OCI-LY1 (cell line): Measurements from ENCODE around the gene SARS1.

ENCODE experiments used
- H2AFZ ChIP-seq: fragments of 200-600 bp; sonication (generic), shearing (Covaris generic); 2 replicates; pipeline ENCODE4 v1.6.0; 2014; ENCODE audit warnings: antibody characterized with exemption, mild to moderate bottlenecking, low read length
- H3F3A ChIP-seq: fragments of 200-600 bp; sonication (generic), shearing (Covaris generic); 2 replicates; pipeline ENCODE4 v1.6.0; 2014; ENCODE audit warnings: mild to moderate bottlenecking, antibody characterized with exemption, low read length, moderate library complexity; ENCODE audit not compliant: insufficient read depth
- H3K27ac ChIP-seq: fragments of 200-600 bp; sonication (generic); 2 replicates; pipeline ENCODE4 v1.5.1; 2014; ENCODE audit warnings: low read length, mixed run types, mild to moderate bottlenecking, low read depth; ENCODE audit not compliant: poor library complexity, severe bottlenecking
- H3K27me3 ChIP-seq: fragments of 200-600 bp; sonication (generic); 2 replicates; pipeline ENCODE4 v1.6.0; 2014; ENCODE audit warnings: antibody characterized with exemption, mild to moderate bottlenecking, low read length, moderate library complexity; ENCODE audit not compliant: insufficient read depth
- H3K36me3 ChIP-seq: fragments of 200-600 bp; sonication (generic); 2 replicates; pipeline ENCODE4 v1.6.1; 2014; ENCODE audit warnings: mild to moderate bottlenecking, antibody characterized with exemption, low read length, moderate library complexity, mixed read lengths; ENCODE audit not compliant: insufficient read depth
- H3K4me1 ChIP-seq: fragments of 200-600 bp; sonication (generic); 2 replicates; pipeline ENCODE4 v1.5.1; 2014; ENCODE audit warnings: mild to moderate bottlenecking, low read length, moderate library complexity; ENCODE audit not compliant: insufficient read depth, severe bottlenecking
- H3K4me2 ChIP-seq: fragments of 200-600 bp; sonication (generic), shearing (Covaris generic); 2 replicates; pipeline ENCODE4 v1.6.1; 2014; ENCODE audit warnings: low read length
- H3K4me3 ChIP-seq: fragments of 200-600 bp; sonication (generic); 2 replicates; pipeline ENCODE4 v1.5.1; 2014; ENCODE audit warnings: low read length, low read depth, mild to moderate bottlenecking, mixed read lengths; ENCODE audit not compliant: poor library complexity, severe bottlenecking
- H3K79me2 ChIP-seq: fragments of 200-600 bp; shearing (Covaris generic); 2 replicates; pipeline ENCODE4 v1.6.1; 2016; ENCODE audit warnings: mixed run types, low read length, mixed read lengths; ENCODE audit not compliant: insufficient read depth
- H3K9ac ChIP-seq: fragments of 200-600 bp; sonication (generic), shearing (Covaris generic); 2 replicates; pipeline ENCODE4 v1.6.1; 2014; ENCODE audit warnings: mild to moderate bottlenecking, low read length, mixed read lengths
- H3K9me2 ChIP-seq: fragments of 200-600 bp; sonication (generic), shearing (Covaris generic); 2 replicates; pipeline ENCODE4 v1.6.1; 2014; ENCODE audit warnings: low read depth, mild to moderate bottlenecking, low read length, mixed read lengths
- H3K9me3 ChIP-seq: fragments of 200-600 bp; shearing (Covaris generic); 2 replicates; pipeline ENCODE4 v1.6.1; 2014; ENCODE audit warnings: low read length, mixed read lengths
- H4K20me1 ChIP-seq: fragments of 200-600 bp; sonication (generic), shearing (Covaris generic); 2 replicates; pipeline ENCODE4 v1.6.0; 2016; ENCODE audit warnings: mild to moderate bottlenecking, low read length; ENCODE audit not compliant: insufficient read depth
- CTCF ChIP-seq: fragments of 200-600 bp; sonication (generic), shearing (Covaris generic); IDR thresholded peaks from 2 replicates; pipeline ENCODE4 v1.5.1; 2017; ENCODE audit warnings: mild to moderate bottlenecking, antibody characterized with exemption, low read length, moderate library complexity, mixed read lengths
- EZH2 ChIP-seq: fragments of 200-600 bp; sonication (generic), shearing (Covaris generic); IDR thresholded peaks from 2 replicates; pipeline ENCODE4 v1.8.0; 2017; ENCODE audit warnings: borderline replicate concordance, mixed run types, mild to moderate bottlenecking, antibody characterized with exemption, low read length, moderate library complexity, mixed read lengths

The SARS1 gene

GRCh38 chr1:109237512-109237911 is 23.8 kb downstream of the SARS1 start:
- no peak overlapping the region for H2AFZ ChIP-seq
- no peaks in the 10 kb centered on the region for H3K9me3 ChIP-seq
- TF ChIP-seq CTCF: no peak
- TF ChIP-seq EZH2: no peak
- H3K9ac ChIP-seq: no peak overlapping the region
- peaks cover 63% of the 10 kb centered on the region for H3K36me3 ChIP-seq
- H3K27ac ChIP-seq: no peak overlapping the region
- no peak overlapping the region for H3K4me2 ChIP-seq
- no peaks in the 10 kb centered on the region for H3K79me2 ChIP-seq
- H3K4me1 ChIP-seq: no peaks in the 10 kb centered on the region
- no peaks in the 10 kb centered on the region for H3K9me2 ChIP-seq
- H3K4me3 ChIP-seq: no peak overlapping the region
- no peaks in the 10 kb centered on the region for H4K20me1 ChIP-seq
- no peaks in the 10 kb centered on the region for H3F3A ChIP-seq
- no peaks in the 10 kb centered on the region for H3K27me3 ChIP-seq

GRCh38 chr1:109238382-109238781 is 24.7 kb downstream of the SARS1 start:
- H2AFZ ChIP-seq: no peak overlapping the region
- no peaks in the 10 kb centered on the region for H3K27me3 ChIP-seq
- peaks cover 56% of the 10 kb centered on the region for H3K36me3 ChIP-seq
- H3K9me2 ChIP-seq: no peaks in the 10 kb centered on the region
- no peaks in the 10 kb centered on the region for H3K9me3 ChIP-seq
- no peaks in the 10 kb centered on the region for H4K20me1 ChIP-seq
- H3K27ac ChIP-seq: no peak overlapping the region
- no peak overlapping the region for H3K4me2 ChIP-seq
- no peaks in the 10 kb centered on the region for H3K79me2 ChIP-seq
- no peak for TF ChIP-seq EZH2
- no peak for TF ChIP-seq CTCF
- no peak overlapping the region for H3K9ac ChIP-seq
- H3F3A ChIP-seq: no peaks in the 10 kb centered on the region
- no peaks in the 10 kb centered on the region for H3K4me1 ChIP-seq
- no peak overlapping the region for H3K4me3 ChIP-seq

GRCh38 chr1:109239047-109239408 is 25.3 kb downstream of the SARS1 start:
- peaks cover 56% of the 10 kb centered on the region for H3K36me3 ChIP-seq
- H3K27me3 ChIP-seq: no peaks in the 10 kb centered on the region
- no peaks in the 10 kb centered on the region for H3K9me3 ChIP-seq
- H3K4me3 ChIP-seq: no peak overlapping the region
- no peak overlapping the region for H2AFZ ChIP-seq
- no peak overlapping the region for H3K4me2 ChIP-seq
- H3F3A ChIP-seq: no peaks in the 10 kb centered on the region
- H3K9ac ChIP-seq: no peak overlapping the region
- H3K27ac ChIP-seq: no peak overlapping the region
- H4K20me1 ChIP-seq: no peaks in the 10 kb centered on the region
- no peaks in the 10 kb centered on the region for H3K9me2 ChIP-seq
- TF ChIP-seq EZH2 (no peak), CTCF (no peak)
- H3K4me1 ChIP-seq: no peaks in the 10 kb centered on the region
- H3K79me2 ChIP-seq: no peaks in the 10 kb centered on the region
